ENCODE data around the gene LRP1B.
"Not testable (repeated sequence)": the region's sequence is repeated elsewhere in the genome, so short reads cannot be mapped to it uniquely, and the experiment has no call there.

LRP1B gene

GRCh38 chr2:140359056-140359771, 1771.6 kb downstream of the LRP1B start:
- DNase-seq, result no peak

GRCh38 chr2:140356697-140357096, 1774.1 kb downstream of the LRP1B start:
- no peak for DNase-seq

- DNase-seq, result no peak
Observed at GRCh38 chr2:140355511-140356090, 1775.2 kb downstream of the LRP1B start.

- no peak for DNase-seq
Observed at GRCh38 chr2:140354544-140354943, 1776.3 kb downstream of the LRP1B start.

- DNase-seq, result no peak
Observed at GRCh38 chr2:140353541-140353940, 1777.3 kb downstream of the LRP1B start.

GRCh38 chr2:140351692-140352091, 1779.1 kb downstream of the LRP1B start:
- no peak for DNase-seq

- DNase-seq, result no peak
Observed at GRCh38 chr2:140349695-140350094, 1781.1 kb downstream of the LRP1B start.

- DNase-seq, result no peak
Observed at GRCh38 chr2:140348826-140349225, 1782.0 kb downstream of the LRP1B start.

GRCh38 chr2:140344838-140345237, 1786.0 kb downstream of the LRP1B start:
- no peak for DNase-seq

- DNase-seq, result not testable (repeated sequence)
Observed at GRCh38 chr2:140344266-140344665, 1786.5 kb downstream of the LRP1B start.

- no peak for DNase-seq
Observed at GRCh38 chr2:140338795-140339194, 1792.0 kb downstream of the LRP1B start.

GRCh38 chr2:140337061-140337460, 1793.8 kb downstream of the LRP1B start:
- no peak for DNase-seq

- DNase-seq, result no peak
Observed at GRCh38 chr2:140316345-140316744, 1814.5 kb downstream of the LRP1B start.

GRCh38 chr2:140311905-140312304, 1818.9 kb downstream of the LRP1B start:
- DNase-seq, result no peak

- no peak for DNase-seq
Observed at GRCh38 chr2:140308706-140309105, 1822.1 kb downstream of the LRP1B start.

GRCh38 chr2:140307532-140307931, 1823.3 kb downstream of the LRP1B start:
- DNase-seq, result no peak

- no peak for DNase-seq
Observed at GRCh38 chr2:140295767-140296166, 1835.0 kb downstream of the LRP1B start.

GRCh38 chr2:140288726-140289125, 1842.1 kb downstream of the LRP1B start:
- no peak for DNase-seq

GRCh38 chr2:140288213-140288612, 1842.6 kb downstream of the LRP1B start:
- no peak for DNase-seq

- no peak for DNase-seq
Observed at GRCh38 chr2:140286377-140286776, 1844.4 kb downstream of the LRP1B start.

GRCh38 chr2:140277344-140277743, 1853.5 kb downstream of the LRP1B start:
- not testable (repeated sequence) for DNase-seq

GRCh38 chr2:140276661-140277060, 1854.2 kb downstream of the LRP1B start:
- DNase-seq, result no peak

GRCh38 chr2:140275427-140275826, 1855.4 kb downstream of the LRP1B start:
- DNase-seq, result no peak

- no peak for DNase-seq
Observed at GRCh38 chr2:140274891-140275290, 1855.9 kb downstream of the LRP1B start.

- DNase-seq, result no peak
Observed at GRCh38 chr2:140273958-140274357, 1856.9 kb downstream of the LRP1B start.
